Breast epithelium (tissue), 4 donors: ENCODE measurements around the gene C5orf22. TPM values are rescaled to one million over a fixed set of nuclear protein-coding genes. Genes with fewer than 3 reads are reported as not detected.

Source experiments
- DNase-seq, 2 donors: peaks; one replicate each; pipeline ENCODE4 v3.0.0-alpha.2; 2019; ENCODE audit warnings: low spot score in 2 of 2
- H3K27ac ChIP-seq, 2 donors: fragments of 200-600 bp; sonication (generic) in 1 of 2; one replicate each; pipeline ENCODE4 v1.5.1; 2016 to 2019; ENCODE audit warnings: mild to moderate bottlenecking in 1 of 2
- H3K27me3 ChIP-seq, 2 donors: fragments of 200-600 bp; sonication (generic) in 1 of 2; one replicate each; pipeline versions ENCODE4 v1.5.1 to v1.6.0; 2017 to 2019; ENCODE audit warnings: control low read depth in 1 of 2, mild to moderate bottlenecking in 1 of 2
- H3K36me3 ChIP-seq: fragments of 200-600 bp; one replicate; pipeline ENCODE4 v1.5.1; 2019
- H3K4me1 ChIP-seq, 2 donors: fragments of 200-600 bp; sonication (generic); one replicate each; pipeline ENCODE4 v1.5.1; 2016 to 2019; ENCODE audit warnings: control low read depth in 1 of 2
- H3K4me3 ChIP-seq, 3 donors: fragments of 200-600 bp; sonication (generic); 1 replicate in 2 of 3; 2 replicates in 1 of 3; pipeline ENCODE4 v1.5.1; 2016 to 2019; ENCODE audit warnings: mild to moderate bottlenecking in 3 of 3, moderate library complexity in 2 of 3
- H3K9me3 ChIP-seq, 2 donors: fragments of 200-600 bp; sonication (generic) in 1 of 2; one replicate each; pipeline ENCODE4 v1.5.1; 2016 to 2019; ENCODE audit warnings: control low read depth in 1 of 2
- CTCF ChIP-seq, 3 donors: fragments of 450-650 bp; IDR thresholded peaks; one replicate each; pipeline ENCODE4 v1.5.1; 2016 to 2017; ENCODE audit warnings: antibody characterized with exemption in 3 of 3, mild to moderate bottlenecking in 3 of 3, moderate library complexity in 3 of 3
- POLR2A ChIP-seq: fragments of 450-650 bp; IDR thresholded peaks from one replicate; pipeline ENCODE4 v1.6.1; 2016; ENCODE audit warnings: antibody characterized with exemption, mild to moderate bottlenecking, moderate library complexity
- POLR2AphosphoS5 ChIP-seq, 3 donors: sonication (generic); formaldehyde crosslinking; IDR thresholded peaks; one replicate each; pipeline ENCODE4 v1.6.1; 2017; ENCODE audit warnings: antibody characterized with exemption in 3 of 3
- intact Hi-C: fragments of 100-400 bp; cut with DNase I; formaldehyde crosslinking; loops from one replicate; pipeline ENCODE4 v1.15.1; 2023; ENCODE audit warnings: low total_unique reads
- total RNA-seq, 3 donors: library from RNA; depleted of rRNA; stranded (reverse); fragments of >200 nt; gene quantifications; one replicate each; pipeline ENCODE4 v1.1.0, GENCODE V29; 2016

Gene C5orf22
- total RNA-seq, 3 donors from 2014 or later = 14.4 to 25.8 (median 17.4) TPM

GRCh38 chr5:31511305-31511704, 20.8 kb upstream of the C5orf22 start:
- Histone ChIP-seq H3K27ac (no peak overlapping the region), H3K27me3 (no peaks in the 10 kb centered on the region), H3K9me3 (no peaks in the 10 kb centered on the region), H3K4me1 (no peaks in the 10 kb centered on the region), H3K4me3 (no peak overlapping the region), H3K36me3 (peaks cover 12% of the 10 kb centered on the region)
- intact Hi-C loops = no loop called here
- TF ChIP-seq POLR2A = no peak
- DNase-seq = no peak

- H3K36me3 ChIP-seq = peaks cover 5% of the 10 kb centered on the region
- TF ChIP-seq POLR2A (no peak), CTCF (IDR thresholded peaks at IDR 0.05) (no peak), POLR2AphosphoS5 (IDR thresholded peaks at IDR 0.05) (no peak)
- intact Hi-C loops = no loop called here
Measured at GRCh38 chr5:31516802-31517201, 15.3 kb upstream of the C5orf22 start.

GRCh38 chr5:31523041-31523440, 9.1 kb upstream of the C5orf22 start:
- no peaks in the 10 kb centered on the region for H3K4me1 ChIP-seq
- DNase-seq = no peak
- intact Hi-C loops = no loop called here
- H3K27ac ChIP-seq = no peak overlapping the region
- no peak overlapping the region for H3K4me3 ChIP-seq
- H3K36me3 ChIP-seq = peaks cover 13% of the 10 kb centered on the region
- no peak for TF ChIP-seq POLR2AphosphoS5 (IDR thresholded peaks at IDR 0.05)
- TF ChIP-seq POLR2A = no peak
- TF ChIP-seq CTCF (IDR thresholded peaks at IDR 0.05) = no peak
- H3K9me3 ChIP-seq = no peaks in the 10 kb centered on the region
- H3K27me3 ChIP-seq = no peaks in the 10 kb centered on the region

More at GRCh38 chr5:31516802-31517201, 15.3 kb upstream of the C5orf22 start:
- Histone ChIP-seq H3K27me3 (no peaks in the 10 kb centered on the region), H3K4me3 (no peak overlapping the region), H3K9me3 (no peaks in the 10 kb centered on the region), H3K27ac (no peak overlapping the region), H3K4me1 (no peaks in the 10 kb centered on the region)
- no peak for DNase-seq

GRCh38 chr5:31530541-31531265, 1.4 kb upstream of the C5orf22 start:
- Histone ChIP-seq H3K27ac (no peak overlapping the region), H3K4me3 (peak overlapping the region; percentile 66 to 91 (median 77)), H3K9me3 (no peaks in the 10 kb centered on the region), H3K36me3 (peaks cover 13% of the 10 kb centered on the region), H3K4me1 (peaks cover 0 to 31% of the 10 kb centered on the region in 2 donors), H3K27me3 (no peaks in the 10 kb centered on the region)
- intact Hi-C loops = no loop called here
- TF ChIP-seq CTCF (IDR thresholded peaks at IDR 0.05) (no peak), POLR2AphosphoS5 (IDR thresholded peaks at IDR 0.05) (no peak), POLR2A (no peak)
- no peak for DNase-seq

- no peaks in the 10 kb centered on the region for H3K9me3 ChIP-seq
- intact Hi-C loops = no loop called here
- peaks cover 7% of the 10 kb centered on the region for H3K36me3 ChIP-seq
- no peak for TF ChIP-seq POLR2AphosphoS5 (IDR thresholded peaks at IDR 0.05)
- no peaks in the 10 kb centered on the region for H3K27me3 ChIP-seq
- H3K4me3 ChIP-seq = peak overlapping the region; percentile 66 to 91 (median 77)
- H3K27ac ChIP-seq = peak overlapping the region; percentile 68 to 74
- DNase-seq = no peak
- H3K4me1 ChIP-seq = peaks cover 0 to 31% of the 10 kb centered on the region in 2 donors
Measured at GRCh38 chr5:31531543-31531887, 586 bp upstream of the C5orf22 start.

- no peak for DNase-seq
- H3K9me3 ChIP-seq = no peaks in the 10 kb centered on the region
- peaks cover 0 to 31% of the 10 kb centered on the region in 2 donors for H3K4me1 ChIP-seq
- intact Hi-C loops = no loop called here
- H3K27ac ChIP-seq = no peak overlapping the region
- H3K27me3 ChIP-seq = no peaks in the 10 kb centered on the region
- H3K4me3 ChIP-seq = no peak overlapping the region
- TF ChIP-seq CTCF (IDR thresholded peaks at IDR 0.05) (no peak), POLR2AphosphoS5 (IDR thresholded peaks at IDR 0.05) (no peak), POLR2A (no peak)
- H3K36me3 ChIP-seq = no peaks in the 10 kb centered on the region
Measured at GRCh38 chr5:31534527-31535046, 2.5 kb downstream of the C5orf22 start.
